Midbrain (tissue), 1 donor: Measurements from ENCODE around the gene ABCC4.

Experiments used
- DNase-seq: peaks from one replicate; lab custom pipeline; 2025; lab: John Stamatoyannopoulos, UW

The ABCC4 gene

GRCh38 chr13:94992036-94992960 is 309.0 kb downstream of the ABCC4 start:
- DNase-seq: no peak

GRCh38 chr13:94988654-94989053 is 312.6 kb downstream of the ABCC4 start:
- DNase-seq: no peak

GRCh38 chr13:94987869-94988268 is 313.4 kb downstream of the ABCC4 start:
- no peak for DNase-seq

GRCh38 chr13:94987081-94987480 is 314.2 kb downstream of the ABCC4 start:
- no peak for DNase-seq

- DNase-seq: no peak
These were observed 316.3 kb downstream of the ABCC4 start for GRCh38 chr13:94984958-94985357.

- no peak for DNase-seq
These were observed 322.7 kb downstream of the ABCC4 start for GRCh38 chr13:94978516-94978915.

- no peak for DNase-seq
These were observed 327.0 kb downstream of the ABCC4 start for GRCh38 chr13:94974015-94974951.

GRCh38 chr13:94972262-94972661 is 329.0 kb downstream of the ABCC4 start:
- DNase-seq: no peak
